Uterus (tissue), 4 donors: ENCODE measurements around the gene OR10AD1. TPM values are rescaled to one million over a fixed set of nuclear protein-coding genes. Genes with fewer than 3 reads are reported as not detected.
A peak's percentile ranks its signal among the peaks of the same experiment; 100 is the strongest.
"Not testable (repeated sequence)": the region's sequence is repeated elsewhere in the genome, so short reads cannot be mapped to it uniquely, and the experiment has no call there.

ENCODE experiments used
- DNase-seq, 2 donors: peaks; one replicate each; pipeline ENCODE4 v3.0.0-alpha.2; 2019 to 2020
- H3K27ac ChIP-seq, 2 donors: fragments of 200-600 bp; sonication (generic); 1 replicate in 1 of 2; 2 replicates in 1 of 2; pipeline ENCODE4 v1.5.1; 2016 to 2018
- H3K27me3 ChIP-seq, 2 donors: fragments of 200-600 bp; sonication (generic); one replicate each; pipeline ENCODE4 v1.5.1; 2018 to 2019; ENCODE audit warnings: control low read depth in 1 of 2
- H3K36me3 ChIP-seq, 2 donors: fragments of 200-600 bp; sonication (generic); one replicate each; pipeline ENCODE4 v1.5.1; 2019; ENCODE audit warnings: control low read depth in 1 of 2
- H3K4me1 ChIP-seq, 2 donors: fragments of 200-600 bp; sonication (generic); one replicate each; pipeline ENCODE4 v1.5.1; 2018 to 2019; ENCODE audit warnings: control low read depth in 1 of 2
- H3K4me3 ChIP-seq, 2 donors: fragments of 200-600 bp; sonication (generic); 1 replicate in 1 of 2; 2 replicates in 1 of 2; pipeline ENCODE4 v1.5.1; 2018 to 2019; ENCODE audit warnings: mild to moderate bottlenecking in 1 of 2
- H3K9me3 ChIP-seq, 2 donors: fragments of 200-600 bp; sonication (generic); one replicate each; pipeline ENCODE4 v1.5.1; 2019; ENCODE audit warnings: control low read depth in 1 of 2
- CTCF ChIP-seq, 4 experiments: fragments of 200-600 bp in 2 of 4; fragments of 450-650 bp in 2 of 4; sonication (generic) in 2 of 4; IDR thresholded peaks; one replicate each; pipeline ENCODE4 v1.5.1; 2016 to 2019; ENCODE audit warnings: antibody characterized with exemption in 4 of 4, mild to moderate bottlenecking in 2 of 4, moderate library complexity in 1 of 4
- POLR2A ChIP-seq, 2 donors: fragments of 450-650 bp; IDR thresholded peaks; one replicate each; pipeline ENCODE4 v1.6.1; 2016; ENCODE audit warnings: antibody characterized with exemption in 2 of 2, mild to moderate bottlenecking in 1 of 2, moderate library complexity in 1 of 2
- intact Hi-C: fragments of 100-400 bp; cut with DNase I; formaldehyde crosslinking; loops from one replicate; pipeline ENCODE4 v1.15.1; 2023; ENCODE audit warnings: low total_unique reads
- total RNA-seq, 4 donors: library from RNA; depleted of rRNA in 3 of 4; stranded (reverse); fragments of >200 nt in 3 of 4; gene quantifications; one replicate each; pipeline versions ENCODE4 v1.1.0 to v1.2.4, GENCODE V29; 2014 to 2023
- donor health status: DM: yes; HTN: yes; CAD: no.

OR10AD1 gene
- total RNA-seq, 4 donors from 2014 or later: not detected

GRCh38 chr12:48221645-48222044, 18.6 kb upstream of the OR10AD1 start:
- Histone ChIP-seq H3K4me1 (no peaks in the 10 kb centered on the region), H3K27ac (no peak overlapping the region), H3K27me3 (no peaks in the 10 kb centered on the region), H3K4me3 (no peak overlapping the region), H3K9me3 (no peaks in the 10 kb centered on the region), H3K36me3 (no peaks in the 10 kb centered on the region)
- peak in 1 of 2 donors; percentile 18 for DNase-seq
- intact Hi-C loops: no loop called here
- TF ChIP-seq CTCF (IDR thresholded peaks at IDR 0.05) (no peak), POLR2A (IDR thresholded peaks at IDR 0.05) (no peak)

- TF ChIP-seq POLR2A (IDR thresholded peaks at IDR 0.05): no peak
- no peak for TF ChIP-seq CTCF (IDR thresholded peaks at IDR 0.05)
- intact Hi-C loops: no loop called here
- Histone ChIP-seq H3K4me1 (no peaks in the 10 kb centered on the region), H3K27me3 (no peaks in the 10 kb centered on the region), H3K4me3 (no peak overlapping the region), H3K9me3 (no peaks in the 10 kb centered on the region), H3K27ac (no peak overlapping the region), H3K36me3 (no peaks in the 10 kb centered on the region)
- DNase-seq: no peak
These were observed 17.6 kb upstream of the OR10AD1 start for GRCh38 chr12:48220701-48221100.

DNA sequence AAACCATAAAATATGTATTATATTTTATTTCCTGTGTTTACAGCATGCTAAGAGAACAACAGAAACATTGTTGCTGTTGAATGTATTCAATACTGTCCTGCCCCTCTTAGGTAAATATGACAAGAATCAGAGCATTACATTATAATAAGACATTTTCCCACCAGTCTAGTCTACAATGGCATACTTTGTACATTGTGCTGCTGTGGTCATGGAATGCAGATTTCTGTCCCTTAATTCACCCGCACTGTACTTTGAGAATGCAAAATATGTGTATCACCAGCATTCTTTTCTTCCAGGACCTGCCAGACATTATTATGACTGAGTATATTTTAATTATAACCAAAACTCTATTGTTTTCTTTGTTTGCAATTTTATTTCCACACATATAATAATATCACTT, 16.5 kb upstream of the OR10AD1 start:
- TF ChIP-seq POLR2A (IDR thresholded peaks at IDR 0.05) (no peak), CTCF (IDR thresholded peaks at IDR 0.05) (no peak)
- H3K27me3 ChIP-seq: no peaks in the 10 kb centered on the region
- intact Hi-C loops: no loop called here
- H3K36me3 ChIP-seq: no peaks in the 10 kb centered on the region
- H3K4me3 ChIP-seq: no peak overlapping the region
- H3K27ac ChIP-seq: no peak overlapping the region
- H3K9me3 ChIP-seq: no peaks in the 10 kb centered on the region
- H3K4me1 ChIP-seq: no peaks in the 10 kb centered on the region
- DNase-seq: no peak

GRCh38 chr12:48216785-48217184, 13.7 kb upstream of the OR10AD1 start:
- Histone ChIP-seq H3K27ac (no peak overlapping the region), H3K4me1 (no peaks in the 10 kb centered on the region), H3K36me3 (no peaks in the 10 kb centered on the region), H3K27me3 (no peaks in the 10 kb centered on the region), H3K9me3 (no peaks in the 10 kb centered on the region), H3K4me3 (no peak overlapping the region)
- TF ChIP-seq CTCF (IDR thresholded peaks at IDR 0.05): no peak
- TF ChIP-seq POLR2A (IDR thresholded peaks at IDR 0.05): no peak
- no peak for DNase-seq
- intact Hi-C loops: no loop called here

DNA sequence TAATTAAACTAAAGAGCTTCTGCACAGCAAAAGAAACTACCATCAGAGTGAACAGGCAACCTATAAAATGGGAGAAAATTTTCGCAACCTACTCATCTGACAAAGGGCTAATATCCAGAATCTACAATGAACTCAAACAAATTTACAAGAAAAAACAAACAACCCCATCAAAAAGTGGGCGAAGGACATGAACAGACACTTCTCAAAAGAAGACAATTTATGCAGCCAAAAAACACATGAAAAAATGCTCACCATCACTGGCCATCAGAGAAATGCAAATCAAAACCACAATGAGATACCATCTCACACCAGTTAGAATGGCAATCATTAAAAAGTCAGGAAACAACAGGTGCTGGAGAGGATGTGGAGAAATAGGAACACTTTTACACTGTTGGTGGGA, 6.4 kb upstream of the OR10AD1 start:
- DNase-seq, intact Hi-C loops, H3K27me3 ChIP-seq, H3K36me3 ChIP-seq, H3K4me1 ChIP-seq, H3K4me3 ChIP-seq, H3K27ac ChIP-seq, H3K9me3 ChIP-seq: not testable (repeated sequence)

- H3K36me3 ChIP-seq: no peaks in the 10 kb centered on the region
- no peak overlapping the region for H3K4me3 ChIP-seq
- no peaks in the 10 kb centered on the region for H3K27me3 ChIP-seq
- H3K4me1 ChIP-seq: peaks cover 0 to 10% of the 10 kb centered on the region in 2 donors
- TF ChIP-seq POLR2A (IDR thresholded peaks at IDR 0.05) (no peak), CTCF (IDR thresholded peaks at IDR 0.05) (no peak)
- no peak for DNase-seq
- H3K27ac ChIP-seq: no peak overlapping the region
- intact Hi-C loops: no loop called here
- peaks cover 0 to 3% of the 10 kb centered on the region in 2 donors for H3K9me3 ChIP-seq
These were observed 326 bp downstream of the OR10AD1 start for GRCh38 chr12:48202766-48203165.
